K562 (cell line): ENCODE data around the gene ZNHIT1. TPM values are rescaled to one million over a fixed set of nuclear protein-coding genes. Genes with fewer than 3 reads are reported as not detected.

Source experiments
- AFF4 ChIP-seq: sonication (generic); formaldehyde crosslinking; IDR thresholded peaks from 2 replicates; pipeline ENCODE4 v1.8.0; 2023; ENCODE audit warnings: mild to moderate bottlenecking, missing genetic modification reagents
- CTBP1 ChIP-seq: fragments of 450-650 bp; IDR thresholded peaks from 2 replicates; pipeline ENCODE4 v1.6.1; 2016; ENCODE audit warnings: borderline replicate concordance
- EZH2 ChIP-seq: IDR thresholded peaks from 2 replicates; pipeline ENCODE4 v1.6.1; 2012; ENCODE audit warnings: low read depth, mild to moderate bottlenecking, inconsistent platforms, low read length, borderline replicate concordance
- FOXO4 ChIP-seq: fragments of 450-650 bp; formaldehyde crosslinking; IDR thresholded peaks from 2 replicates; pipeline ENCODE4 v1.4.0; 2020; ENCODE audit warnings: mild to moderate bottlenecking, moderate library complexity
- GABPB2 ChIP-seq: fragments of 250-450 bp; sonication (Bioruptor Pico); conservative IDR thresholded peaks from 2 replicates; pipeline ENCODE4 v1.5.1; 2021; ENCODE audit warnings: mild to moderate bottlenecking
- HDAC8 ChIP-seq: fragments of 450-650 bp; IDR thresholded peaks from 2 replicates; pipeline ENCODE4 v1.6.1; 2016; ENCODE audit warnings: mild to moderate bottlenecking, missing genetic modification characterization, moderate library complexity, missing compliant biosample characterization
- HIVEP1 ChIP-seq: fragments of 250-450 bp; sonication (Bioruptor Pico); IDR thresholded peaks from 2 replicates; pipeline ENCODE4 v1.4.0; 2020; ENCODE audit warnings: mild to moderate bottlenecking
- HMBOX1 ChIP-seq: sonication (generic); IDR thresholded peaks from 2 replicates; pipeline ENCODE4 v1.6.1; 2016
- KLF16 ChIP-seq: IDR thresholded peaks from 2 replicates; pipeline ENCODE4 v1.6.1; 2016; ENCODE audit warnings: antibody characterized with exemption
- SMARCB1 ChIP-seq: IDR thresholded peaks from 2 replicates; pipeline ENCODE4 v1.6.1; 2011; ENCODE audit warnings: improper control_type of control experiment, low read depth; ENCODE audit not compliant: insufficient read length
- TAL1 ChIP-seq: fragments of 450-650 bp; IDR thresholded peaks from 2 replicates; pipeline ENCODE4 v1.6.1; 2016; ENCODE audit warnings: mild to moderate bottlenecking
- USF1 ChIP-seq: sonication (generic); formaldehyde crosslinking; IDR thresholded peaks from 2 replicates; pipeline ENCODE4 v1.9.0; 2022; ENCODE audit warnings: mild to moderate bottlenecking, missing genetic modification reagents
- ZC3H11A ChIP-seq: IDR thresholded peaks from 2 replicates; pipeline ENCODE4 v1.6.1; 2012; ENCODE audit warnings: low read depth, low read length, improper control_type of control experiment
- ZFP1 ChIP-seq: fragments of 450-650 bp; formaldehyde crosslinking; IDR thresholded peaks from 2 replicates; pipeline ENCODE4 v1.4.0; 2020; ENCODE audit warnings: mild to moderate bottlenecking, mixed read lengths
- ZFP30 ChIP-seq: fragments of 250-450 bp; sonication (Bioruptor Pico); IDR thresholded peaks from 2 replicates; pipeline ENCODE4 v1.8.0; 2022; ENCODE audit warnings: moderate library complexity, mild to moderate bottlenecking, inconsistent platforms, borderline replicate concordance
- ZNF232 ChIP-seq: sonication (generic); formaldehyde crosslinking; IDR thresholded peaks from 2 replicates; pipeline ENCODE4 v1.8.0; 2022; ENCODE audit warnings: mild to moderate bottlenecking, missing genetic modification reagents
- polyA plus RNA-seq, 8 experiments: library from polyadenylated mRNA; depleted of rRNA in 4 of 8; stranded (reverse) in 5 of 8; unstranded in 3 of 8; fragments of >200 nt; fragmentation: Nextera tagmentation in 2 of 8; fragmentation: Illumina TruSeq in 1 of 8; extraction: Ambion mirVana in 2 of 8; extraction: Trizol in 1 of 8; gene quantifications; 2 replicates each; pipeline versions ENCODE4 v1.2.1 to v1.2.3, GENCODE V29; 2011 to 2014; ENCODE audit warnings: inconsistent platforms in 1 of 8, missing spikeins in 1 of 8
- total RNA-seq, 7 experiments: library from RNA; depleted of rRNA in 6 of 7; stranded (reverse); fragments of >200 nt in 6 of 7; fragmentation: Illumina TruSeq in 2 of 7; extraction: Trizol in 2 of 7; gene quantifications; 2 replicates each; pipeline versions ENCODE4 v1.2.1 to v1.2.3, GENCODE V29; 2011 to 2021; ENCODE audit warnings: low replicate concordance in 1 of 7
- TF ChIP-seq, protein P1 (sequence below): fragments of 250-450 bp; sonication (Bioruptor Pico); IDR thresholded peaks from 2 replicates; pipeline ENCODE4 v1.8.0; 2021; ENCODE audit warnings: moderate library complexity, mild to moderate bottlenecking, inconsistent platforms
- TF ChIP-seq, protein P2 (sequence below): sonication (generic); formaldehyde crosslinking; IDR thresholded peaks from 2 replicates; pipeline ENCODE4 v1.8.0; 2022; ENCODE audit warnings: missing genetic modification reagents, mild to moderate bottlenecking, moderate library complexity, borderline replicate concordance

Gene ZNHIT1
- total and polyA plus RNA-seq, 9 of the 15 experiments (the other 6 are each of a cell fraction or from before 2014, with no cell fraction given): 6.4 to 162 (median 70.1) TPM

DNA sequence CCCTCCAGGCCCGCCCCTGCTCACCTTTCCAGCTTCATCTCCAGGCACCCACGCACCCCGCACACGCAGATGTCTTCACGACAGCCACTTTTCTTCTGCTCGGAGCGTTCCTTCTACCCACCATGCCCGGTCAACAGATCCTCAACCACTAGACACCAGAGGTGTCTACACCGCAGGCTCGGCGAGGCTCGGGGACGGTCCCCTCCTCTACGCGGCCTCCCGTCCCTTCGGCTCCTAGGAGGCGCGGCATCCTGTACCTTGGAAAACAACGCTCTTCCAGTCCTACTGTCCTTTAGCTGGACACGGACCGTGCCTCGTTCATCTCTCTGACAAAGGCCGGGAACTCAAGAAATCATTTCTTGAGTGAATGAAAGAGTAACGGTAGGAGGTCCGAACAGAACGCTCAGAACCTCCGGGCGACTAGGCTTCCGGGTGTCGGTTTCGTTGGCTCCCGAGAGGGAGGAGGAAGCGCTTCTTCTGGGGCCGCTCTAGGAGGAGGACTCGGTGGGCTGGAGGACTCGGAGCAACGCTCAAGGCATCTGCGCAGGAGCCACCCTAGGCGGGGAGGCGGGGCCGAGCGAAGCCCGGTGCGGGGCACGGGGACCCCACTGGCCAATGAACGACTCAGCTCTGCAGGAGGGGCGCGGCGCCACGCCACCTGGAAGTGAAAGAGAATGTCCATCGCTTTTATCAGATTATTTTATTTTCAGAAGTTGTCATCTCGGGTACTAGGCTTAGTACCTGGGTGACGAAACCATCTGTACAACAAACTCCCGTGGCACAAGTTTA is 34.1 kb downstream of the ZNHIT1 start (continued):
- TF ChIP-seq, protein P1, sequence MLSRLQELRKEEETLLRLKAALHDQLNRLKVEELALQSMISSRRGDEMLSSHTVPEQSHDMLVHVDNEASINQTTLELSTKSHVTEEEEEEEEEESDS: no peak
- TF ChIP-seq ZFP1: no peak
- no peak for TF ChIP-seq ZFP30 (CRISPR knock-in tag)
- TF ChIP-seq GABPB2 (CRISPR knock-in tag): no peak
- no peak for TF ChIP-seq SMARCB1
- TF ChIP-seq HMBOX1: no peak
- 0 out of 2 replicates have a peak, but pooled peaks have one; percentile 5 for TF ChIP-seq TAL1
- TF ChIP-seq ZC3H11A: no peak
- TF ChIP-seq HIVEP1 (CRISPR knock-in tag): no peak
- no peak for TF ChIP-seq KLF16
- TF ChIP-seq, protein P2, sequence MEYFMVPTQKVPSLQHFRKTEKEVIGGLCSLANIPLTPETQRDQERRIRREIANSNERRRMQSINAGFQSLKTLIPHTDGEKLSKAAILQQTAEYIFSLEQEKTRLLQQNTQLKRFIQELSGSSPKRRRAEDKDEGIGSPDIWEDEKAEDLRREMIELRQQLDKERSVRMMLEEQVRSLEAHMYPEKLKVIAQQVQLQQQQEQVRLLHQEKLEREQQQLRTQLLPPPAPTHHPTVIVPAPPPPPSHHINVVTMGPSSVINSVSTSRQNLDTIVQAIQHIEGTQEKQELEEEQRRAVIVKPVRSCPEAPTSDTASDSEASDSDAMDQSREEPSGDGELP (CRISPR knock-in tag): peak; percentile 74; the same call in 1 of the 2 replicates
- TF ChIP-seq ZNF232 (CRISPR knock-in tag): 0 out of 2 replicates have a peak, but pooled peaks have one; percentile 40
- no peak for TF ChIP-seq HDAC8 (tag)
- TF ChIP-seq CTBP1: peak; percentile 74
- no peak for TF ChIP-seq EZH2
- TF ChIP-seq AFF4 (CRISPR knock-in tag): no peak
- TF ChIP-seq FOXO4 (CRISPR knock-in tag): no peak
- peak; percentile 95 for TF ChIP-seq USF1 (CRISPR knock-in tag)
